ENCODE results near the gene PTPRK. TPM values are rescaled to one million over a fixed set of nuclear protein-coding genes. Genes with fewer than 3 reads are reported as not detected.

The PTPRK gene
- total and polyA plus RNA-seq, 2 of the 13 experiments (the other 11 are each of a cell fraction or from before 2014, with no cell fraction given), result 43.6 to 98.3 TPM

GRCh38 chr6:128280960-128281359, 239.4 kb downstream of the PTPRK start (continued):
- TF ChIP-seq ZBED4 (CRISPR knock-in tag; IDR thresholded peaks at IDR 0.05; ENCODE audit: borderline replicate concordance) (0 out of 2 replicates have a peak, but pooled peaks have one; percentile 28), KDM1A (CRISPR knock-in tag; IDR thresholded peaks at IDR 0.05) (peak; percentile 56; the same call in 1 of the 2 replicates), U2AF2 (IDR thresholded peaks at IDR 0.05; ENCODE audit: low read depth, low read length) (no peak), ZNF331 (CRISPR knock-in tag; IDR thresholded peaks at IDR 0.05) (peak; percentile 76), TBP (CRISPR knock-in tag; IDR thresholded peaks at IDR 0.05) (no peak), ARID3A (IDR thresholded peaks at IDR 0.05; ENCODE audit: low read depth, low read length) (peak; percentile 63), LCORL (IDR thresholded peaks at IDR 0.05) (no peak), LCORL (CRISPR knock-in tag; IDR thresholded peaks at IDR 0.05) (peak; percentile 55; the same call in 1 of the 2 replicates), ZMYM2 (CRISPR knock-in tag; IDR thresholded peaks at IDR 0.05) (0 out of 2 replicates have a peak, but pooled peaks have one; percentile 69), ZNF468 (CRISPR knock-in tag; IDR thresholded peaks at IDR 0.05) (no peak), RCOR2 (CRISPR knock-in tag; IDR thresholded peaks at IDR 0.05) (peak; percentile 82), PREB (CRISPR knock-in tag; IDR thresholded peaks at IDR 0.05) (no peak), ZNF263 (CRISPR knock-in tag; IDR thresholded peaks at IDR 0.05) (no peak), NFRKB (IDR thresholded peaks at IDR 0.05) (no peak), MXD3 (CRISPR knock-in tag; IDR thresholded peaks at IDR 0.05) (no peak), NR2F2 (IDR thresholded peaks at IDR 0.05; ENCODE audit: borderline replicate concordance, low read depth) (peak; percentile 83; the same call in 1 of the 2 replicates), GATAD2A (CRISPR knock-in tag; IDR thresholded peaks at IDR 0.05) (peak; percentile 66), YEATS2 (CRISPR knock-in tag; IDR thresholded peaks at IDR 0.05; ENCODE audit: borderline replicate concordance) (0 out of 2 replicates have a peak, but pooled peaks have one; percentile 21), RAD21 (CRISPR knock-in tag; IDR thresholded peaks at IDR 0.05) (no peak), ZNF792 (CRISPR knock-in tag; IDR thresholded peaks at IDR 0.05) (0 out of 2 replicates have a peak, but pooled peaks have one; percentile 42), SOX6 (IDR thresholded peaks at IDR 0.05) (no peak), SOX6 (CRISPR knock-in tag; IDR thresholded peaks at IDR 0.05) (peak; percentile 33; the same call in 1 of the 2 replicates), HOMEZ (CRISPR knock-in tag; IDR thresholded peaks at IDR 0.05; ENCODE audit: low read depth) (peak; percentile 82; the same call in 1 of the 2 replicates), FOXA1 (IDR thresholded peaks at IDR 0.05) (no peak), FOXA1 (CRISPR knock-in tag; IDR thresholded peaks at IDR 0.05) (0 out of 2 replicates have a peak, but pooled peaks have one; percentile 6), SIX4 (CRISPR knock-in tag; IDR thresholded peaks at IDR 0.05) (peak; percentile 99), CBX5 (CRISPR knock-in tag; IDR thresholded peaks at IDR 0.05; ENCODE audit: borderline replicate concordance) (no peak)

All from HepG2 (cell line).